ENCODE results near the gene RAD9A. TPM values are rescaled to one million over a fixed set of nuclear protein-coding genes. Genes with fewer than 3 reads are reported as not detected.
A peak's percentile ranks its signal among the peaks of the same experiment; 100 is the strongest.

RAD9A gene
- total and polyA plus RNA-seq, 9 of the 15 experiments (the other 6 are each of a cell fraction or from before 2014, with no cell fraction given) = 1.4 to 41.2 (median 16.1) TPM

GRCh38 chr11:67428052-67429001, 36.5 kb downstream of the RAD9A start, which contains the start of gene RPS6KB2 (continued):
- TF ChIP-seq, protein P1, sequence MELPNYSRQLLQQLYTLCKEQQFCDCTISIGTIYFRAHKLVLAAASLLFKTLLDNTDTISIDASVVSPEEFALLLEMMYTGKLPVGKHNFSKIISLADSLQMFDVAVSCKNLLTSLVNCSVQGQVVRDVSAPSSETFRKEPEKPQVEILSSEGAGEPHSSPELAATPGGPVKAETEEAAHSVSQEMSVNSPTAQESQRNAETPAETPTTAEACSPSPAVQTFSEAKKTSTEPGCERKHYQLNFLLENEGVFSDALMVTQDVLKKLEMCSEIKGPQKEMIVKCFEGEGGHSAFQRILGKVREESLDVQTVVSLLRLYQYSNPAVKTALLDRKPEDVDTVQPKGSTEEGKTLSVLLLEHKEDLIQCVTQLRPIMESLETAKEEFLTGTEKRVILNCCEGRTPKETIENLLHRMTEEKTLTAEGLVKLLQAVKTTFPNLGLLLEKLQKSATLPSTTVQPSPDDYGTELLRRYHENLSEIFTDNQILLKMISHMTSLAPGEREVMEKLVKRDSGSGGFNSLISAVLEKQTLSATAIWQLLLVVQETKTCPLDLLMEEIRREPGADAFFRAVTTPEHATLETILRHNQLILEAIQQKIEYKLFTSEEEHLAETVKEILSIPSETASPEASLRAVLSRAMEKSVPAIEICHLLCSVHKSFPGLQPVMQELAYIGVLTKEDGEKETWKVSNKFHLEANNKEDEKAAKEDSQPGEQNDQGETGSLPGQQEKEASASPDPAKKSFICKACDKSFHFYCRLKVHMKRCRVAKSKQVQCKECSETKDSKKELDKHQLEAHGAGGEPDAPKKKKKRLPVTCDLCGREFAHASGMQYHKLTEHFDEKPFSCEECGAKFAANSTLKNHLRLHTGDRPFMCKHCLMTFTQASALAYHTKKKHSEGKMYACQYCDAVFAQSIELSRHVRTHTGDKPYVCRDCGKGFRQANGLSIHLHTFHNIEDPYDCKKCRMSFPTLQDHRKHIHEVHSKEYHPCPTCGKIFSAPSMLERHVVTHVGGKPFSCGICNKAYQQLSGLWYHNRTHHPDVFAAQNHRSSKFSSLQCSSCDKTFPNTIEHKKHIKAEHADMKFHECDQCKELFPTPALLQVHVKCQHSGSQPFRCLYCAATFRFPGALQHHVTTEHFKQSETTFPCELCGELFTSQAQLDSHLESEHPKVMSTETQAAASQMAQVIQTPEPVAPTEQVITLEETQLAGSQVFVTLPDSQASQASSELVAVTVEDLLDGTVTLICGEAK (IDR thresholded peaks at IDR 0.05) = peak; percentile 70
- TF ChIP-seq, protein P1 (CRISPR knock-in tag; IDR thresholded peaks at IDR 0.05) = no peak
- TF ChIP-seq, protein P2, sequence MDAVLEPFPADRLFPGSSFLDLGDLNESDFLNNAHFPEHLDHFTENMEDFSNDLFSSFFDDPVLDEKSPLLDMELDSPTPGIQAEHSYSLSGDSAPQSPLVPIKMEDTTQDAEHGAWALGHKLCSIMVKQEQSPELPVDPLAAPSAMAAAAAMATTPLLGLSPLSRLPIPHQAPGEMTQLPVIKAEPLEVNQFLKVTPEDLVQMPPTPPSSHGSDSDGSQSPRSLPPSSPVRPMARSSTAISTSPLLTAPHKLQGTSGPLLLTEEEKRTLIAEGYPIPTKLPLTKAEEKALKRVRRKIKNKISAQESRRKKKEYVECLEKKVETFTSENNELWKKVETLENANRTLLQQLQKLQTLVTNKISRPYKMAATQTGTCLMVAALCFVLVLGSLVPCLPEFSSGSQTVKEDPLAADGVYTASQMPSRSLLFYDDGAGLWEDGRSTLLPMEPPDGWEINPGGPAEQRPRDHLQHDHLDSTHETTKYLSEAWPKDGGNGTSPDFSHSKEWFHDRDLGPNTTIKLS (IDR thresholded peaks at IDR 0.05; ENCODE audit: borderline replicate concordance, low read depth) = peak; percentile 59; the same call in 1 of the 2 replicates
- TF ChIP-seq, protein P3, sequence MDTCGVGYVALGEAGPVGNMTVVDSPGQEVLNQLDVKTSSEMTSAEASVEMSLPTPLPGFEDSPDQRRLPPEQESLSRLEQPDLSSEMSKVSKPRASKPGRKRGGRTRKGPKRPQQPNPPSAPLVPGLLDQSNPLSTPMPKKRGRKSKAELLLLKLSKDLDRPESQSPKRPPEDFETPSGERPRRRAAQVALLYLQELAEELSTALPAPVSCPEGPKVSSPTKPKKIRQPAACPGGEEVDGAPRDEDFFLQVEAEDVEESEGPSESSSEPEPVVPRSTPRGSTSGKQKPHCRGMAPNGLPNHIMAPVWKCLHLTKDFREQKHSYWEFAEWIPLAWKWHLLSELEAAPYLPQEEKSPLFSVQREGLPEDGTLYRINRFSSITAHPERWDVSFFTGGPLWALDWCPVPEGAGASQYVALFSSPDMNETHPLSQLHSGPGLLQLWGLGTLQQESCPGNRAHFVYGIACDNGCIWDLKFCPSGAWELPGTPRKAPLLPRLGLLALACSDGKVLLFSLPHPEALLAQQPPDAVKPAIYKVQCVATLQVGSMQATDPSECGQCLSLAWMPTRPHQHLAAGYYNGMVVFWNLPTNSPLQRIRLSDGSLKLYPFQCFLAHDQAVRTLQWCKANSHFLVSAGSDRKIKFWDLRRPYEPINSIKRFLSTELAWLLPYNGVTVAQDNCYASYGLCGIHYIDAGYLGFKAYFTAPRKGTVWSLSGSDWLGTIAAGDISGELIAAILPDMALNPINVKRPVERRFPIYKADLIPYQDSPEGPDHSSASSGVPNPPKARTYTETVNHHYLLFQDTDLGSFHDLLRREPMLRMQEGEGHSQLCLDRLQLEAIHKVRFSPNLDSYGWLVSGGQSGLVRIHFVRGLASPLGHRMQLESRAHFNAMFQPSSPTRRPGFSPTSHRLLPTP (IDR thresholded peaks at IDR 0.05; ENCODE audit: borderline replicate concordance, extremely low read depth, insufficient read length) = no peak
- TF ChIP-seq, protein P4, sequence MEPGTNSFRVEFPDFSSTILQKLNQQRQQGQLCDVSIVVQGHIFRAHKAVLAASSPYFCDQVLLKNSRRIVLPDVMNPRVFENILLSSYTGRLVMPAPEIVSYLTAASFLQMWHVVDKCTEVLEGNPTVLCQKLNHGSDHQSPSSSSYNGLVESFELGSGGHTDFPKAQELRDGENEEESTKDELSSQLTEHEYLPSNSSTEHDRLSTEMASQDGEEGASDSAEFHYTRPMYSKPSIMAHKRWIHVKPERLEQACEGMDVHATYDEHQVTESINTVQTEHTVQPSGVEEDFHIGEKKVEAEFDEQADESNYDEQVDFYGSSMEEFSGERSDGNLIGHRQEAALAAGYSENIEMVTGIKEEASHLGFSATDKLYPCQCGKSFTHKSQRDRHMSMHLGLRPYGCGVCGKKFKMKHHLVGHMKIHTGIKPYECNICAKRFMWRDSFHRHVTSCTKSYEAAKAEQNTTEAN (CRISPR knock-in tag; IDR thresholded peaks at IDR 0.05) = no peak
- no peak for TF ChIP-seq ZKSCAN8 (CRISPR knock-in tag; IDR thresholded peaks at IDR 0.05)
- TF ChIP-seq ZBTB12 (CRISPR knock-in tag; IDR thresholded peaks at IDR 0.05) = peak; percentile 99
- TF ChIP-seq MCM3 (IDR thresholded peaks at IDR 0.05) = no peak
